DND-41 (cell line): ENCODE measurements around the gene RPS15.

ENCODE experiments used
- ATAC-seq: fragments of 200-7000 bp; cut with Tn5 transposase; 3 replicates; pipeline ENCODE4 v1.9.1; 2021; ENCODE audit warnings: low read depth; ENCODE audit not compliant: insufficient read depth
- DNase-seq: peaks from one replicate; pipeline ENCODE4 v3.0.0-alpha.2; 2020
- H2AFZ ChIP-seq: 2 replicates; pipeline ENCODE4 v1.6.0; 2012; ENCODE audit warnings: low read depth, low read length
- H3K27ac ChIP-seq: 2 replicates; pipeline ENCODE4 v1.5.1; 2012; ENCODE audit warnings: low read length, inconsistent platforms
- H3K27me3 ChIP-seq: fragments of 200-600 bp; sonication (generic); 2 replicates; pipeline ENCODE4 v1.6.0; 2012; ENCODE audit warnings: low read length, mild to moderate bottlenecking, inconsistent platforms; ENCODE audit not compliant: insufficient read depth, poor library complexity
- H3K36me3 ChIP-seq: 2 replicates; pipeline ENCODE4 v1.5.1; 2012; ENCODE audit warnings: low read length, inconsistent platforms; ENCODE audit not compliant: insufficient read depth
- H3K4me1 ChIP-seq: 2 replicates; pipeline ENCODE4 v1.5.1; 2012; ENCODE audit warnings: mild to moderate bottlenecking, low read length; ENCODE audit not compliant: insufficient read depth
- H3K4me2 ChIP-seq: 2 replicates; pipeline ENCODE4 v1.6.0; 2012; ENCODE audit warnings: mild to moderate bottlenecking, moderate library complexity, low read length, inconsistent platforms; ENCODE audit not compliant: insufficient read depth
- H3K4me3 ChIP-seq, 2 experiments: fragments of 200-600 bp in 1 of 2; shearing (Covaris generic) in 1 of 2; 2 replicates each; pipeline ENCODE4 v1.5.1; 2012 to 2016; ENCODE audit warnings: inconsistent platforms in 2 of 2, low read length in 2 of 2, mild to moderate bottlenecking in 2 of 2, low read depth in 1 of 2, moderate library complexity in 1 of 2
- H3K79me2 ChIP-seq: 2 replicates; pipeline ENCODE4 v1.6.0; 2012; ENCODE audit warnings: low read length, inconsistent platforms; ENCODE audit not compliant: insufficient read depth
- H3K9ac ChIP-seq: 2 replicates; pipeline ENCODE4 v1.6.0; 2012; ENCODE audit warnings: low read depth, mild to moderate bottlenecking, inconsistent platforms, low read length, moderate library complexity
- H3K9me3 ChIP-seq: 2 replicates; pipeline ENCODE4 v1.5.1; 2012; ENCODE audit warnings: low read length, moderate library complexity, mild to moderate bottlenecking, inconsistent platforms; ENCODE audit not compliant: insufficient read depth, severe bottlenecking
- H4K20me1 ChIP-seq: 2 replicates; pipeline ENCODE4 v1.6.0; 2012; ENCODE audit warnings: low read length; ENCODE audit not compliant: insufficient read depth
- EZH2 ChIP-seq: IDR thresholded peaks from 3 replicates; pipeline ENCODE4 v1.6.1; 2012; ENCODE audit warnings: borderline replicate concordance, low read depth, mild to moderate bottlenecking, moderate library complexity, low read length, inconsistent platforms; ENCODE audit not compliant: severe bottlenecking
- TF ChIP-seq, protein P1 (sequence below): IDR thresholded peaks from 2 replicates; pipeline ENCODE4 v1.5.1; 2012; ENCODE audit warnings: borderline replicate concordance, low read length, moderate library complexity, mild to moderate bottlenecking; ENCODE audit not compliant: poor library complexity, severe bottlenecking; ENCODE audit errors: extremely low read depth

The RPS15 gene

DNA sequence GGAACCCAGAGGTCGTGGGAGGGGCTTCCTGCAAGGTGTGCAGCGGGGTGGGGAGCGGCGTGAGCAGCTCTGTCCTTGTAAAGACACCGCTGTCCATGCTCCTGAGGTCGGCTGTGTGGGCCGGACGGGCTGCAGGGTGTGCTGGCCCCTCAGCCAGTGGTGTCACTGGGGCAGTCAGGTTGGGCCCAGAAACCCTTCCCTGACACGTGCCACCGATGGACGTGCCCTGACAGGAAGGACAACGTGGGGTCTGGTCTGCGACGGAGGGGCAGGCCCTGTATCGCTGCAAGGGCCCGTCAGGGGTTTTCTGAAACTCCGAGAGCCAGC lies 4.2 kb upstream of the RPS15 start:
- Histone ChIP-seq H3K4me2 (no peak overlapping the region), H3K27me3 (no peaks in the 10 kb centered on the region), H3K79me2 (peaks cover 24% of the 10 kb centered on the region), H3K4me3 (no peak overlapping the region), H3K36me3 (peaks cover 60% of the 10 kb centered on the region), H2AFZ (no peak overlapping the region), H3K9me3 (no peaks in the 10 kb centered on the region), H3K27ac (no peak overlapping the region), H4K20me1 (peaks cover 59% of the 10 kb centered on the region), H3K4me1 (peaks cover 6% of the 10 kb centered on the region), H3K9ac (no peak overlapping the region)
- ATAC-seq, result no peak
- no peak for DNase-seq
- TF ChIP-seq EZH2, result no peak
- TF ChIP-seq, protein P1, sequence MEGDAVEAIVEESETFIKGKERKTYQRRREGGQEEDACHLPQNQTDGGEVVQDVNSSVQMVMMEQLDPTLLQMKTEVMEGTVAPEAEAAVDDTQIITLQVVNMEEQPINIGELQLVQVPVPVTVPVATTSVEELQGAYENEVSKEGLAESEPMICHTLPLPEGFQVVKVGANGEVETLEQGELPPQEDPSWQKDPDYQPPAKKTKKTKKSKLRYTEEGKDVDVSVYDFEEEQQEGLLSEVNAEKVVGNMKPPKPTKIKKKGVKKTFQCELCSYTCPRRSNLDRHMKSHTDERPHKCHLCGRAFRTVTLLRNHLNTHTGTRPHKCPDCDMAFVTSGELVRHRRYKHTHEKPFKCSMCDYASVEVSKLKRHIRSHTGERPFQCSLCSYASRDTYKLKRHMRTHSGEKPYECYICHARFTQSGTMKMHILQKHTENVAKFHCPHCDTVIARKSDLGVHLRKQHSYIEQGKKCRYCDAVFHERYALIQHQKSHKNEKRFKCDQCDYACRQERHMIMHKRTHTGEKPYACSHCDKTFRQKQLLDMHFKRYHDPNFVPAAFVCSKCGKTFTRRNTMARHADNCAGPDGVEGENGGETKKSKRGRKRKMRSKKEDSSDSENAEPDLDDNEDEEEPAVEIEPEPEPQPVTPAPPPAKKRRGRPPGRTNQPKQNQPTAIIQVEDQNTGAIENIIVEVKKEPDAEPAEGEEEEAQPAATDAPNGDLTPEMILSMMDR, result no peak

DNA sequence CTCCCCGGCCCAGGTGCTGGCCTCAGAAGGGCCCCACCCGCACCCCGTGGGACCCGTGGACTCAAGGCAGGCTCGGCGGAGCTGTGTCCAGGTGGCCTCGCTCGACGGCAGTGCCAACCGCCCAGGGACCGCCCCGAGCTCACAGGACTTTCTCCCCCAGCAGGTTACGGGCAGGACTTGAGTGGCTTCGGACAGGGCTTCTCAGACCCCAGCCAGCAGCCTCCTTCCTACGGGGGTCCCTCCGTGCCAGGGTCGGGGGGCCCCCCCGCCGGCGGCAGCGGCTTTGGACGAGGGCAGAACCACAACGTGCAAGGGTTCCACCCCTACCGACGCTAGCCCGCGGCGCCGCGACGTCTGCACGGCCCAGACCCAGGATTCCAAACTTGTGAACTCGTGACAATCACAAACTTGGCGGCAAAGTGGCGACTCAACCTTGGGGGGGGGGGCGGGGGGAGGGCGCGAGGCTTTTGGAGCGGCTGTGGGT lies 3.6 kb upstream of the RPS15 start:
- Histone ChIP-seq H3K79me2 (peaks cover 25% of the 10 kb centered on the region), H3K9ac (no peak overlapping the region), H3K27me3 (no peaks in the 10 kb centered on the region), H3K4me1 (peaks cover 11% of the 10 kb centered on the region), H3K36me3 (peaks cover 60% of the 10 kb centered on the region), H2AFZ (no peak overlapping the region), H3K27ac (no peak overlapping the region), H4K20me1 (peaks cover 59% of the 10 kb centered on the region), H3K4me3 (no peak overlapping the region), H3K4me2 (no peak overlapping the region), H3K9me3 (no peaks in the 10 kb centered on the region)
- no peak for TF ChIP-seq EZH2
- TF ChIP-seq, protein P1, result no peak
- no peak for ATAC-seq
- no peak for DNase-seq

DNA sequence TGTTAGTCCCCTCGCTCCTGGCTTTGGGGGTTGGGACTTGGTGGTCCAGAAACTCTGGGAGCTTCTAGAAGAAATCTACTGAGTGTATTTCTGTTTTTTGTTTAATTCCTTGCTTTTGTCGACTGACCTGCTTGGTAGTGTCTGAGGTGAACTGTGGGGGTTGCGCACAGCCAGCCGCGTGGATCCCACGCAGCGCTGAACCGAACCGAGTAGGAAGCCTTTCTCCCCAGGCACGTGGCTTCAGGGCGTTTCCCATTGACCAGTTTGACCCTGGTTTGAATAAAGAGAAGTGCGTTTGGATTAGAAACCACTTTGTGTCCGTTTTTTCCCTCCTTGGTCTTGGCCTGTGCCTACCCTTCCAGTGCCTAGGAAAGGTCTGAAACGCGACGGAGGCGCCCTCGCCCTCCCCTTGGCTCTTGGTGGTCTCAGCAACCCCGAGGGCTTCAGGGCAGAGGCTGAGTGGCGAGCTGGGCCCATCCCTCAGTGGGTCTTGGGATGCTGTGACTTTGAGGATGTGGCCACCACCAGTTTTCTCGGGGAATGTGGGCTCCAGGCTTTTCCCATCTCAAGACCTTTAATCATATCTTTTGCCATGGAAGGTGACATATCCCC lies 2.7 kb upstream of the RPS15 start:
- no peak overlapping the region for H2AFZ ChIP-seq
- H3K9ac ChIP-seq, result no peak overlapping the region
- H3K27me3 ChIP-seq, result no peaks in the 10 kb centered on the region
- peaks cover 60% of the 10 kb centered on the region for H4K20me1 ChIP-seq
- no peak overlapping the region for H3K27ac ChIP-seq
- DNase-seq (no peak), ATAC-seq (no peak)
- no peak overlapping the region for H3K4me3 ChIP-seq
- H3K4me2 ChIP-seq, result no peak overlapping the region
- no peak for TF ChIP-seq EZH2
- H3K9me3 ChIP-seq, result no peaks in the 10 kb centered on the region
- H3K79me2 ChIP-seq, result peaks cover 27% of the 10 kb centered on the region
- peaks cover 60% of the 10 kb centered on the region for H3K36me3 ChIP-seq
- H3K4me1 ChIP-seq, result peaks cover 20% of the 10 kb centered on the region

DNA sequence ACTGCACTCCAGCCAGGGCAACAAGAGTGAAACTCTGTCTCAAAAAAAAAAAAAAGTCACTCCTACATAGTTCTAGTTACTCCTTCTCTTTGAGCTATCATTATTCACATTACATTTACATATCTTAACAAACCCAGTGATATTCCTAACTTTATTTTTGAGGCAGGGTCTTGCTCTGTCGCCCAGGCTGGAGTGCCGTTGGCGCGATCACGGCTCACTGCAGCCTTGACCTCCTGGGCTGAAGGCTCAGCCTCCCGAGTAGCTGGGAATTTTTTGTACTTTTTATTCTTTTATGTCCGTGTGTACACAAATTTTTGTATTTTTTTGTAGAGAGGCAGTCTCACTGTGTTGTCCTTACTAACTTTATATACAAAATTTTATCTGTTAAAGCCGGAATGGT lies 587 bp upstream of the RPS15 start:
- H3K4me3 ChIP-seq, result peak overlapping the region in 1 of 2 experiments; percentile 61; a peak in 2 of 4 replicates
- H2AFZ ChIP-seq, result peak overlapping the region; percentile 72
- peaks cover 26% of the 10 kb centered on the region for H3K4me1 ChIP-seq
- H3K27ac ChIP-seq, result no peak overlapping the region
- peaks cover 40% of the 10 kb centered on the region for H3K79me2 ChIP-seq
- DNase-seq, result no peak
- peaks cover 69% of the 10 kb centered on the region for H4K20me1 ChIP-seq
- TF ChIP-seq, protein P1, result no peak
- no peak for TF ChIP-seq EZH2
- H3K27me3 ChIP-seq, result no peaks in the 10 kb centered on the region
- H3K4me2 ChIP-seq, result peak overlapping the region; percentile 53
- peak overlapping the region; percentile 26; the same call in 1 of the 2 replicates for H3K9ac ChIP-seq
- H3K36me3 ChIP-seq, result peaks cover 66% of the 10 kb centered on the region
- no peaks in the 10 kb centered on the region for H3K9me3 ChIP-seq
- ATAC-seq, result no peak
